IgD-negative memory B cell (primary cell): Measurements from ENCODE around the gene ZNF30. TPM values are rescaled to one million over a fixed set of nuclear protein-coding genes. Genes with fewer than 3 reads are reported as not detected.
"Not testable (repeated sequence)": the region's sequence is repeated elsewhere in the genome, so short reads cannot be mapped to it uniquely, and the experiment has no call there.

Experiments used
- H3K27ac Mint-ChIP-seq, 3 donors: one replicate each; pipeline ENCODE4 v1.8.0; 2020 to 2022; ENCODE audit warnings: mild to moderate bottlenecking in 3 of 3, mixed read lengths in 3 of 3, moderate library complexity in 1 of 3
- H3K27me3 Mint-ChIP-seq: one replicate; pipeline ENCODE4 v1.8.0; 2021; ENCODE audit warnings: mixed read lengths
- H3K36me3 Mint-ChIP-seq: one replicate; pipeline ENCODE4 v1.8.0; 2020; ENCODE audit warnings: mild to moderate bottlenecking, mixed read lengths
- H3K4me1 Mint-ChIP-seq, 3 donors: one replicate each; pipeline ENCODE4 v1.8.0; 2020 to 2022; ENCODE audit warnings: mixed read lengths in 3 of 3, mild to moderate bottlenecking in 1 of 3
- H3K4me3 Mint-ChIP-seq, 4 donors: one replicate each; pipeline ENCODE4 v1.8.0; 2020 to 2022; ENCODE audit warnings: mild to moderate bottlenecking in 4 of 4, mixed read lengths in 4 of 4, moderate library complexity in 3 of 4
- H3K9me3 Mint-ChIP-seq, 3 donors: one replicate each; pipeline ENCODE4 v1.8.0; 2020 to 2021; ENCODE audit warnings: mixed read lengths in 3 of 3, mild to moderate bottlenecking in 1 of 3
- polyA plus RNA-seq: library from polyadenylated mRNA; unstranded; fragments of 300-500 nt; fragmentation: Illumina TruSeq; gene quantifications from one replicate; pipeline ENCODE4 v1.2.3, GENCODE V29; 2021

Gene ZNF30
- polyA plus RNA-seq, 1 donor from 2014 or later = 1.6 TPM

DNA sequence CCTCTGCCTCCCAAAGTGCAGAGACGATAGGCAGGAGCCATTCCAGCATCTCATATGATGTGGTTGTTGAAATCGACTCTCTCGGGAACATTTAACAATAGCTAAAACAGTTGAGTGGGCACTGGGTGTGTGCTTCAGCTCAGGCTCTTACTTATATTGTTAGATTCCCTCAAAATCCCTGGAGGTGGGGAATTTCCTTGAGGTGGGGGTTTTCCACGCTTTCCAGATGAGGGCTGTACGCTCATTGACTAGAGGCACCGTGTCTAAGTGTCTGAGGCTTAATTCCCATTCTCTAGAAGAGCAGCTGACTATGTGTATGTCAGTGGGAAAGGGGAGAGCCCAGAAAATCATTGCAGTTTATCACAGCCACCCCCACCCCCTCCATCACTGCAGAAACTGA, 62.6 kb downstream of the ZNF30 start:
- Mint-ChIP-seq H3K4me3 (no peak overlapping the region), H3K4me1 (peaks cover 0 to 7% (median 0%) of the 10 kb centered on the region in 3 donors), H3K9me3 (no peaks in the 10 kb centered on the region), H3K27ac (peak overlapping the region in 1 of 3 donors; percentile 16), H3K36me3 (peaks cover 3% of the 10 kb centered on the region), H3K27me3 (peaks cover 6% of the 10 kb centered on the region)

- Mint-ChIP-seq H3K27ac (no peak overlapping the region), H3K4me3 (no peak overlapping the region), H3K4me1 (peaks cover 0 to 5% (median 0%) of the 10 kb centered on the region in 3 donors), H3K9me3 (no peaks in the 10 kb centered on the region), H3K36me3 (peaks cover 3% of the 10 kb centered on the region), H3K27me3 (peaks cover 3% of the 10 kb centered on the region)
Observed at GRCh38 chr19:34990578-34991192, 64.0 kb downstream of the ZNF30 start.

- Mint-ChIP-seq H3K4me3 (no peak overlapping the region), H3K9me3 (no peaks in the 10 kb centered on the region), H3K27me3 (peaks cover 3% of the 10 kb centered on the region), H3K4me1 (peaks cover 0 to 3% (median 0%) of the 10 kb centered on the region in 3 donors), H3K27ac (no peak overlapping the region), H3K36me3 (peaks cover 3% of the 10 kb centered on the region)
Observed at GRCh38 chr19:34991542-34992333, 65.0 kb downstream of the ZNF30 start.

DNA sequence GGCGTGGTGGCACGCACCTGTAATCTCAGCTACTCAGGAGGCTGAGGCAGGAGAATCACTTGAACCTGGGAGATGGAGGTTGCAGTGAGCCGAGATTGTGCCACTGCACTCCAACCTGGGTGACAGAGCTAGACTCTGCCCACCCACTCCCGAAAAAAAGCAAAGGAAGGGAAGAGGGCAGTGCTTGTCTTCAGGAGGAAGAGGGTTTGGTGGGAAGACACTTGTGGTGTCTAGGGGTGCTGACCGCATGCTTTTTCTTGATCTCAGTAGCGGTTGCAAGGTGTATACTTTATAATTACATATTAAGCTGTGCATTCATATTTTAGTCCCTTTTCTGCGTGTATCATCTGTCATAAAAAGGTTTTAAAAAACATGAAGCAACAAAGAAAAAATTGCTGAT, 65.9 kb downstream of the ZNF30 start:
- not testable (repeated sequence) for H3K36me3 Mint-ChIP-seq, H3K27ac Mint-ChIP-seq, H3K4me3 Mint-ChIP-seq, H3K4me1 Mint-ChIP-seq, H3K27me3 Mint-ChIP-seq, H3K9me3 Mint-ChIP-seq

GRCh38 chr19:34994286-34994642, 67.6 kb downstream of the ZNF30 start:
- H3K4me1 Mint-ChIP-seq = peaks cover 10 to 15% (median 14%) of the 10 kb centered on the region in 3 donors
- H3K36me3 Mint-ChIP-seq = peaks cover 3% of the 10 kb centered on the region
- H3K27me3 Mint-ChIP-seq = no peaks in the 10 kb centered on the region
- no peaks in the 10 kb centered on the region for H3K9me3 Mint-ChIP-seq
- H3K4me3 Mint-ChIP-seq = peak overlapping the region in 1 of 4 donors; percentile 69
- H3K27ac Mint-ChIP-seq = no peak overlapping the region

Other genes with a start within 250 kb of the ZNF30 start
- gene SCGB2B2, start 249.7 kb upstream of the ZNF30 start, polyA plus RNA-seq = not detected
- 13.1 TPM for gene ZNF302, start 249.2 kb upstream of the ZNF30 start, polyA plus RNA-seq
- 28.3 TPM for gene ZNF181, start 192.7 kb upstream of the ZNF30 start, polyA plus RNA-seq
- 4.4 TPM for gene ZNF599, start 153.7 kb upstream of the ZNF30 start, polyA plus RNA-seq
- 8.9 TPM for gene ZNF792, start 37.3 kb downstream of the ZNF30 start, polyA plus RNA-seq
- 18.1 TPM for gene GRAMD1A, start 73.4 kb downstream of the ZNF30 start, polyA plus RNA-seq
- gene SCN1B, start 103.6 kb downstream of the ZNF30 start, polyA plus RNA-seq = not detected
- gene HPN, start 114.8 kb downstream of the ZNF30 start, polyA plus RNA-seq = not detected
- not detected for gene FXYD3, start 188.9 kb downstream of the ZNF30 start, polyA plus RNA-seq
- gene LGI4, start 208.2 kb downstream of the ZNF30 start, polyA plus RNA-seq = not detected
- gene FXYD1, start 211.9 kb downstream of the ZNF30 start, polyA plus RNA-seq = 7.1 TPM
- 4.2 TPM for gene FXYD7, start 216.4 kb downstream of the ZNF30 start, polyA plus RNA-seq
- 417 TPM for gene FXYD5, start 227.8 kb downstream of the ZNF30 start, polyA plus RNA-seq